Fibroblast of villous mesenchyme (primary cell): ENCODE data around the gene CACNA1C. TPM values are rescaled to one million over a fixed set of nuclear protein-coding genes. Genes with fewer than 3 reads are reported as not detected.

Source experiments
- DNase-seq: peaks from one replicate; pipeline ENCODE4 v3.0.0-alpha.2; 2010; ENCODE audit warnings: low read depth
- H3K4me3 ChIP-seq: 2 replicates; pipeline ENCODE4 v1.5.1; 2011; ENCODE audit warnings: low read depth, mild to moderate bottlenecking, low read length
- total RNA-seq: library from RNA; depleted of rRNA; stranded (reverse); fragments of >200 nt; gene quantifications from 2 replicates; pipeline ENCODE4 v1.2.3, GENCODE V29; 2012
- TF ChIP-seq, protein P1 (sequence below): IDR thresholded peaks from 2 replicates; pipeline ENCODE4 v1.5.1; 2012; ENCODE audit warnings: low read depth, mild to moderate bottlenecking, low read length; ENCODE audit not compliant: insufficient read depth

CACNA1C gene
- total RNA-seq, 1 donor: 11.7 TPM

DNA sequence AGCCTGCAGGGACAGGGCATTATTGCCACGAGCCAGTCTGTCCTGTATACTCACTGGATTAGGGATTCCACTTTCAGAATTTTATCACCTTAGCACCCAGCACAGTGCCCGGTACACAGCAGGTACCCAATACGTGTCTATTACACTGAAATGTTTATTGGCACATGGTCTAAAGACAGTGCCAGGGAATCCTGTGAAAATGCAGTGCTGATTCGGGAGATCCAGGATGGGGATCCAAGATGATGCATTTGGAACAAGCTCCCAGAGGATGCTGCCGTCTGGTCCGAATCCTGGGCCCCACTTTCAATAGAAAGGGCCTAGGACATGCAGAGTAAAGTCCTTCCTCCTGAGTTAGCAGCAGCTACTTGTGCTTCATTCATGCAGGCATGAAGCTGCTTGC, 230.7 kb downstream of the CACNA1C start:
- TF ChIP-seq, protein P1, sequence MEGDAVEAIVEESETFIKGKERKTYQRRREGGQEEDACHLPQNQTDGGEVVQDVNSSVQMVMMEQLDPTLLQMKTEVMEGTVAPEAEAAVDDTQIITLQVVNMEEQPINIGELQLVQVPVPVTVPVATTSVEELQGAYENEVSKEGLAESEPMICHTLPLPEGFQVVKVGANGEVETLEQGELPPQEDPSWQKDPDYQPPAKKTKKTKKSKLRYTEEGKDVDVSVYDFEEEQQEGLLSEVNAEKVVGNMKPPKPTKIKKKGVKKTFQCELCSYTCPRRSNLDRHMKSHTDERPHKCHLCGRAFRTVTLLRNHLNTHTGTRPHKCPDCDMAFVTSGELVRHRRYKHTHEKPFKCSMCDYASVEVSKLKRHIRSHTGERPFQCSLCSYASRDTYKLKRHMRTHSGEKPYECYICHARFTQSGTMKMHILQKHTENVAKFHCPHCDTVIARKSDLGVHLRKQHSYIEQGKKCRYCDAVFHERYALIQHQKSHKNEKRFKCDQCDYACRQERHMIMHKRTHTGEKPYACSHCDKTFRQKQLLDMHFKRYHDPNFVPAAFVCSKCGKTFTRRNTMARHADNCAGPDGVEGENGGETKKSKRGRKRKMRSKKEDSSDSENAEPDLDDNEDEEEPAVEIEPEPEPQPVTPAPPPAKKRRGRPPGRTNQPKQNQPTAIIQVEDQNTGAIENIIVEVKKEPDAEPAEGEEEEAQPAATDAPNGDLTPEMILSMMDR: no peak
- no peak overlapping the region for H3K4me3 ChIP-seq
- no peak for DNase-seq

- H3K4me3 ChIP-seq: no peak overlapping the region
- TF ChIP-seq, protein P1: no peak
- peak; percentile 55 for DNase-seq
Measured at GRCh38 chr12:2283916-2284315, 231.1 kb downstream of the CACNA1C start.

GRCh38 chr12:2284321-2284813, 231.6 kb downstream of the CACNA1C start:
- peak; percentile 77 for DNase-seq
- H3K4me3 ChIP-seq: no peak overlapping the region
- TF ChIP-seq, protein P1: no peak

GRCh38 chr12:2284857-2285256, 232.1 kb downstream of the CACNA1C start:
- TF ChIP-seq, protein P1: peak; percentile 84
- no peak overlapping the region for H3K4me3 ChIP-seq
- peak; percentile 69 for DNase-seq

DNA sequence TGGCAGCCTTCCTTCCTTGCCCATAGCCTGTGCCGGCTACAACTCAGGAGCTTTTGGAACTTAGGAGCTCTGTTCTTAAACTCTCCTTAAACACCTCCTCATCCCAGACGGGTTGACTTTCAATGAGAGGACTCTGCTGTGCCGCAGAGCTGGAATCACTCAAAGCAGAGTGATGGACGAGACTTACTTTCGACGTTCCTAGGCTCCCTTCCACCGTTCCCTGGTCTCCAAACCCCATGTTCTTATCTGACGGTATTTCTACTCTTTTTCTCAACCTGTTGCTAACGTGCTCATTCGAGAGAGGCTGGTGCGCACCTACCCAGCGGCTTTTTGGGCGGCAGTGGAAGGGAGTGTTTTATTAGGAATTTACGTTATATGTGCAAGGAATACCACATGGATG, 232.7 kb downstream of the CACNA1C start:
- TF ChIP-seq, protein P1: no peak
- H3K4me3 ChIP-seq: no peak overlapping the region
- no peak for DNase-seq

GRCh38 chr12:2286047-2286446, 233.3 kb downstream of the CACNA1C start:
- TF ChIP-seq, protein P1: no peak
- no peak for DNase-seq
- no peak overlapping the region for H3K4me3 ChIP-seq

DNA sequence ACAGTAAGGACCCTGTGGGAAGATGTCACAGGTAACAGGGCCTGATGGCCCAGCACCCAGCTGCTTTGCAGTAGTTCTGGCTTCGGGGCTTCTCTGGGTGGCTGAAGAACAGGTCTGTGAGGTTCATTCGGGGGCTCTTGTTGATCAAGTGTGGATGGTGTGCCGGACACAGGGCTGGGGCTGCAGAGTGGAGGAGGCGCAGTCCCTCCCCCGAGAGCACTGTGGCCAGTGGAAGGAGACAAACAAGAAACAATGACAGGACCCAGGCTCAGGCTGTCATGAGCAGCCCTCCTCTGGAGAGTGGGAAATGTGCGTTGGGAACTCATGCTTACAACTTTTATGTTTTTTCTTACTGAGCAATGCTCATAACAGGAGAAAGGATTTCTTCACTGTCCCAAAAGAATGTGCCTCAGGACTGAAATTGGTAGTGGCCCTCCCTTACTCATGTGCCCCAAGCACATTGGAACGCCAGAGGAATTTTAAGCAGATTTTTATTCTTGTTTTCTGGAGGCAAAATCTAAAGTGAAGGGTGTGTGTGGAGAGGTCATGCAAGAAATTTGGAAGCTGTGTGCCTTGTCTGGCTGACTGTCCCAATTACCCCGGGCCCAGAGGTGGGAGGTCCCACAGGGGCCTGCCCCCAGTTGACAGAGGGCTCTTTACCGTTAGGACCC, 233.8 kb downstream of the CACNA1C start:
- DNase-seq: peak; percentile 82
- no peak overlapping the region for H3K4me3 ChIP-seq
- TF ChIP-seq, protein P1: no peak
